ENCODE data around the gene THG1L. TPM values are rescaled to one million over a fixed set of nuclear protein-coding genes. Genes with fewer than 3 reads are reported as not detected.

The THG1L gene
- polyA plus RNA-seq, 3 donors, result 20.9 to 29.6 (median 27.8) TPM

DNA sequence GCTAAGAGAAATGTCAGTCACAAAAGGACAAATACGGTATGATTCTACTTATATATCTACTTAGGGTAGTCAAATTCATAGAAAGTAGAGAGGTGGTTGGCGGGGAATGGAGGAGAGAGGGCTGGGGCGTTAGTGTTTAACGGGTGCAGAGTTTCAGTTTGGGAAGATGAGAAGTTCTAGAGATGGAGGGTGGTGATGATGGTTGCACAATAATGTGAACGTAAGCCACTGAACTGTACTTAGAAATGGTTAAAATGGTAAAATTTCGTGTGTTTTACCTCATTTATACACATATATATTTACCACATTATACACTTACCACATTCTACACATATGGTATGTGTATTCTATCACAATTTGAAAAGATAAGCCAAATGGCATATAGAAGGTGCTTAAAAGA lies 48.0 kb downstream of the THG1L start:
- DNase-seq (ENCODE audit: extremely low read depth in 1 of 11, low read depth in 9 of 11, low spot score in 4 of 11), result no peak

DNA sequence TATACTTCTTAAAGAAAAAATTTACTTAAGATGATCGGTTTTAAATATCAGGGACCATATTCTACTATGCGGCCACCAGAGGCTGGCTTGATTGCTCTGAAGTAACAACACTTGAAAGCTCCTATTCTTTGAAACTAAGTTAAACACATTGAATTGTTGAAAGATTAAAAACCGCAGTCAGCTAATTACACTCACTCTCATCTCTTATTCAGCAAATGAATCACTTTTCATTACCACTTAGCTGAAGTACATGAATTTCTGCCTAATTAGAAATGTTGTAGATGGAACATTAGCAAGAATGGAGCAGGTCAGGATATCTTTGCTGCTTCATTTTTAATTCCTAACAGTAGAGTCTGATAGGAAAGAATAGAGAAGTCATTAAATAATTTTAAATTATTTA lies 54.6 kb downstream of the THG1L start:
- no peak for DNase-seq (ENCODE audit: extremely low read depth in 1 of 11, low read depth in 9 of 11, low spot score in 4 of 11)

Other genes starting within 250 kb of the THG1L start
- 10 to 100 TPM in 1 of 3 donors, 1 to 10 TPM in 2; 8.4 to 11.6 (median 8.7) TPM for gene ADAM19, start 155.6 kb upstream of the THG1L start, polyA plus RNA-seq (ENCODE audit: insufficient read length in 3 of 3)
- under 1 TPM; 0.33 to 0.55 (median 0.45) TPM for gene SOX30, start 79.0 kb upstream of the THG1L start, polyA plus RNA-seq (ENCODE audit: insufficient read length in 3 of 3)
- not detected for gene C5orf52, start 59.9 kb upstream of the THG1L start, polyA plus RNA-seq (ENCODE audit: insufficient read length in 3 of 3)
- gene LSM11, start 12.3 kb downstream of the THG1L start, polyA plus RNA-seq (ENCODE audit: insufficient read length in 3 of 3), result 1 to 10 TPM; 7.9 to 8.2 (median 7.9) TPM
- 100 to 1,000 TPM; 116 to 141 (median 135) TPM for gene CLINT1, start 127.7 kb downstream of the THG1L start, polyA plus RNA-seq (ENCODE audit: insufficient read length in 3 of 3)